ENCODE results near the gene SGSH.
A peak's percentile ranks its signal among the peaks of the same experiment; 100 is the strongest.

SGSH gene

GRCh38 chr17:80212962-80213642 is 7.0 kb downstream of the SGSH start:
- Histone ChIP-seq H3K14ac (ENCODE audit: low read length in 2 of 2) (no peak overlapping the region), H2BK120ac (ENCODE audit: low read depth, low read length) (no peak overlapping the region), H3K9me3 (ENCODE audit: control insufficient read depth, low read length) (no peaks in the 10 kb centered on the region), H3K4me3 (ENCODE audit: insufficient read depth in 1 of 2, low read depth in 1 of 2, low read length in 2 of 2) (no peak overlapping the region), H4K8ac (ENCODE audit: low read length) (no peak overlapping the region), H3K4ac (ENCODE audit: low read depth in 1 of 2, low read length in 2 of 2) (no peak overlapping the region), H2BK12ac (ENCODE audit: low read length in 2 of 2) (no peak overlapping the region), H3K27me3 (ENCODE audit: control insufficient read depth in 1 of 2, insufficient read depth in 1 of 2, low read length in 2 of 2) (no peaks in the 10 kb centered on the region), H3K36me3 (ENCODE audit: control insufficient read depth in 1 of 2, insufficient read depth in 2 of 2, low read depth in 1 of 2, low read length in 2 of 2) (peaks cover 94 to 95% of the 10 kb centered on the region in 2 experiments), H2BK5ac (ENCODE audit: low read depth, low read length, poor library complexity, severe bottlenecking) (no peak overlapping the region), H2AK5ac (ENCODE audit: low read length, severe bottlenecking) (no peak overlapping the region), H3K27ac (ENCODE audit: low read length, poor library complexity, severe bottlenecking) (no peak overlapping the region), H3K23ac (ENCODE audit: low read length in 2 of 2) (no peak overlapping the region), H4K91ac (ENCODE audit: low read length) (peak overlapping the region; percentile 48), H2BK15ac (ENCODE audit: low read depth, poor library complexity, severe bottlenecking) (no peak overlapping the region), H3K4me2 (ENCODE audit: low read length, poor library complexity, severe bottlenecking) (no peak overlapping the region), H3K18ac (ENCODE audit: low read depth in 1 of 2, low read length in 2 of 2) (no peak overlapping the region), H3K4me1 (ENCODE audit: control insufficient read depth, insufficient read depth, low read depth, low read length) (peaks cover 5% of the 10 kb centered on the region), H3K79me1 (replicated peaks; ENCODE audit: low read length, poor library complexity, severe bottlenecking) (peaks cover 17% of the 10 kb centered on the region), H3K9ac (ENCODE audit: low read length) (no peak overlapping the region), H2AFZ (ENCODE audit: low read depth, low read length) (no peak overlapping the region)
- no peak for DNase-seq
- 93% methylated on average over 19 of the region's 19 CpGs for WGBS

- DNase-seq, result no peak
- Histone ChIP-seq H3K9me3 (ENCODE audit: control insufficient read depth, low read length) (no peaks in the 10 kb centered on the region), H3K27ac (ENCODE audit: low read length, poor library complexity, severe bottlenecking) (no peak overlapping the region), H4K8ac (ENCODE audit: low read length) (no peak overlapping the region), H3K23ac (ENCODE audit: low read length in 2 of 2) (no peak overlapping the region), H3K14ac (ENCODE audit: low read length in 2 of 2) (no peak overlapping the region), H2BK15ac (ENCODE audit: low read depth, poor library complexity, severe bottlenecking) (no peak overlapping the region), H3K4me3 (ENCODE audit: insufficient read depth in 1 of 2, low read depth in 1 of 2, low read length in 2 of 2) (no peak overlapping the region), H2AFZ (ENCODE audit: low read depth, low read length) (no peak overlapping the region), H2AK5ac (ENCODE audit: low read length, severe bottlenecking) (no peak overlapping the region), H3K4me2 (ENCODE audit: low read length, poor library complexity, severe bottlenecking) (no peak overlapping the region), H3K36me3 (ENCODE audit: control insufficient read depth in 1 of 2, insufficient read depth in 2 of 2, low read depth in 1 of 2, low read length in 2 of 2) (peaks cover 89 to 92% of the 10 kb centered on the region in 2 experiments), H2BK5ac (ENCODE audit: low read depth, low read length, poor library complexity, severe bottlenecking) (no peak overlapping the region), H3K4me1 (ENCODE audit: control insufficient read depth, insufficient read depth, low read depth, low read length) (peaks cover 2% of the 10 kb centered on the region), H4K91ac (ENCODE audit: low read length) (no peak overlapping the region), H3K79me1 (replicated peaks; ENCODE audit: low read length, poor library complexity, severe bottlenecking) (peaks cover 12% of the 10 kb centered on the region), H3K4ac (ENCODE audit: low read depth in 1 of 2, low read length in 2 of 2) (no peak overlapping the region), H3K9ac (ENCODE audit: low read length) (no peak overlapping the region), H2BK120ac (ENCODE audit: low read depth, low read length) (no peak overlapping the region), H2BK12ac (ENCODE audit: low read length in 2 of 2) (no peak overlapping the region), H3K27me3 (ENCODE audit: control insufficient read depth in 1 of 2, insufficient read depth in 1 of 2, low read length in 2 of 2) (no peaks in the 10 kb centered on the region), H3K18ac (ENCODE audit: low read depth in 1 of 2, low read length in 2 of 2) (no peak overlapping the region)
- 96% methylated on average over 12 of the region's 12 CpGs for WGBS
These were observed 7.6 kb downstream of the SGSH start for GRCh38 chr17:80212511-80212910.

GRCh38 chr17:80212109-80212508 is 8.0 kb downstream of the SGSH start:
- no peak overlapping the region for H2BK120ac ChIP-seq (ENCODE audit: low read depth, low read length)
- no peak overlapping the region for H3K9ac ChIP-seq (ENCODE audit: low read length)
- no peak overlapping the region for H3K4me2 ChIP-seq (ENCODE audit: low read length, poor library complexity, severe bottlenecking)
- no peak for DNase-seq
- no peak overlapping the region for H4K91ac ChIP-seq (ENCODE audit: low read length)
- H2BK12ac ChIP-seq (ENCODE audit: low read length in 2 of 2), result no peak overlapping the region
- no peak overlapping the region for H3K27ac ChIP-seq (ENCODE audit: low read length, poor library complexity, severe bottlenecking)
- peaks cover 85 to 88% of the 10 kb centered on the region in 2 experiments for H3K36me3 ChIP-seq (ENCODE audit: control insufficient read depth in 1 of 2, insufficient read depth in 2 of 2, low read depth in 1 of 2, low read length in 2 of 2)
- no peak overlapping the region for H3K14ac ChIP-seq (ENCODE audit: low read length in 2 of 2)
- no peaks in the 10 kb centered on the region for H3K9me3 ChIP-seq (ENCODE audit: control insufficient read depth, low read length)
- no peak overlapping the region for H3K4ac ChIP-seq (ENCODE audit: low read depth in 1 of 2, low read length in 2 of 2)
- H4K8ac ChIP-seq (ENCODE audit: low read length), result no peak overlapping the region
- H2AK5ac ChIP-seq (ENCODE audit: low read length, severe bottlenecking), result no peak overlapping the region
- H3K23ac ChIP-seq (ENCODE audit: low read length in 2 of 2), result no peak overlapping the region
- WGBS, result 95% methylated on average over 22 of the region's 22 CpGs
- H2AFZ ChIP-seq (ENCODE audit: low read depth, low read length), result no peak overlapping the region
- no peak overlapping the region for H2BK15ac ChIP-seq (ENCODE audit: low read depth, poor library complexity, severe bottlenecking)
- peaks cover 1% of the 10 kb centered on the region for H3K4me1 ChIP-seq (ENCODE audit: control insufficient read depth, insufficient read depth, low read depth, low read length)
- H3K27me3 ChIP-seq (ENCODE audit: control insufficient read depth in 1 of 2, insufficient read depth in 1 of 2, low read length in 2 of 2), result no peaks in the 10 kb centered on the region
- H3K79me1 ChIP-seq (replicated peaks; ENCODE audit: low read length, poor library complexity, severe bottlenecking), result peaks cover 11% of the 10 kb centered on the region
- no peak overlapping the region for H3K4me3 ChIP-seq (ENCODE audit: insufficient read depth in 1 of 2, low read depth in 1 of 2, low read length in 2 of 2)
- H3K18ac ChIP-seq (ENCODE audit: low read depth in 1 of 2, low read length in 2 of 2), result no peak overlapping the region
- H2BK5ac ChIP-seq (ENCODE audit: low read depth, low read length, poor library complexity, severe bottlenecking), result no peak overlapping the region

- no peak overlapping the region for H3K4me3 ChIP-seq (ENCODE audit: insufficient read depth in 1 of 2, low read depth in 1 of 2, low read length in 2 of 2)
- peaks cover 70 to 77% of the 10 kb centered on the region in 2 experiments for H3K36me3 ChIP-seq (ENCODE audit: control insufficient read depth in 1 of 2, insufficient read depth in 2 of 2, low read depth in 1 of 2, low read length in 2 of 2)
- no peaks in the 10 kb centered on the region for H3K9me3 ChIP-seq (ENCODE audit: control insufficient read depth, low read length)
- H3K4me2 ChIP-seq (ENCODE audit: low read length, poor library complexity, severe bottlenecking), result no peak overlapping the region
- no peak overlapping the region for H2BK120ac ChIP-seq (ENCODE audit: low read depth, low read length)
- H3K9ac ChIP-seq (ENCODE audit: low read length), result no peak overlapping the region
- no peak overlapping the region for H2AFZ ChIP-seq (ENCODE audit: low read depth, low read length)
- no peaks in the 10 kb centered on the region for H3K27me3 ChIP-seq (ENCODE audit: control insufficient read depth in 1 of 2, insufficient read depth in 1 of 2, low read length in 2 of 2)
- H3K14ac ChIP-seq (ENCODE audit: low read length in 2 of 2), result no peak overlapping the region
- no peak overlapping the region for H4K91ac ChIP-seq (ENCODE audit: low read length)
- no peak overlapping the region for H3K27ac ChIP-seq (ENCODE audit: low read length, poor library complexity, severe bottlenecking)
- no peak overlapping the region for H2BK5ac ChIP-seq (ENCODE audit: low read depth, low read length, poor library complexity, severe bottlenecking)
- no peak overlapping the region for H3K18ac ChIP-seq (ENCODE audit: low read depth in 1 of 2, low read length in 2 of 2)
- WGBS, result 96% methylated on average over 47 of the region's 47 CpGs
- H3K4me1 ChIP-seq (ENCODE audit: control insufficient read depth, insufficient read depth, low read depth, low read length), result no peaks in the 10 kb centered on the region
- H2BK15ac ChIP-seq (ENCODE audit: low read depth, poor library complexity, severe bottlenecking), result no peak overlapping the region
- H4K8ac ChIP-seq (ENCODE audit: low read length), result no peak overlapping the region
- H3K79me1 ChIP-seq (replicated peaks; ENCODE audit: low read length, poor library complexity, severe bottlenecking), result peaks cover 4% of the 10 kb centered on the region
- no peak overlapping the region for H3K4ac ChIP-seq (ENCODE audit: low read depth in 1 of 2, low read length in 2 of 2)
- no peak overlapping the region for H2BK12ac ChIP-seq (ENCODE audit: low read length in 2 of 2)
- H3K23ac ChIP-seq (ENCODE audit: low read length in 2 of 2), result no peak overlapping the region
- no peak for DNase-seq
- no peak overlapping the region for H2AK5ac ChIP-seq (ENCODE audit: low read length, severe bottlenecking)
These were observed 9.6 kb downstream of the SGSH start for GRCh38 chr17:80210348-80211108.

All from mesenchymal stem cell (in vitro differentiated cells and primary cell).